Neural cell (in vitro differentiated cells): Measurements from ENCODE around the gene MRPS6. TPM values are rescaled to one million over a fixed set of nuclear protein-coding genes. Genes with fewer than 3 reads are reported as not detected.

ENCODE experiments used
- H2AFZ ChIP-seq: fragments of 200-600, 300-800 bp; sonication (generic), shearing (Covaris generic); 2 replicates; pipeline ENCODE4 v1.6.0; 2014; ENCODE audit warnings: low read depth, mild to moderate bottlenecking, antibody characterized with exemption, low read length, moderate library complexity
- H3F3A ChIP-seq: fragments of 200-600 bp; shearing (Covaris generic); 2 replicates; pipeline ENCODE4 v1.6.1; 2016; ENCODE audit warnings: mild to moderate bottlenecking, moderate library complexity, mixed read lengths, antibody characterized with exemption, low read length; ENCODE audit not compliant: insufficient read depth, poor library complexity, severe bottlenecking
- H3K27ac ChIP-seq: fragments of 200-600, 300-800 bp; sonication (generic), shearing (Covaris generic); 2 replicates; pipeline ENCODE4 v1.5.1; 2014; ENCODE audit warnings: mild to moderate bottlenecking, low read length, moderate library complexity
- H3K27me3 ChIP-seq: fragments of 300-800, 200-600 bp; sonication (generic), shearing (Covaris generic); 2 replicates; pipeline ENCODE4 v1.6.0; 2014; ENCODE audit warnings: mild to moderate bottlenecking, low read depth, low read length, moderate library complexity; ENCODE audit not compliant: insufficient read depth
- H3K36me3 ChIP-seq: fragments of 300-800, 200-600 bp; sonication (generic), shearing (Covaris generic); 2 replicates; pipeline ENCODE4 v1.5.1; 2014; ENCODE audit warnings: mild to moderate bottlenecking, antibody characterized with exemption, low read length, moderate library complexity; ENCODE audit not compliant: insufficient read depth
- H3K4me2 ChIP-seq: fragments of 300-800, 200-600 bp; sonication (generic), shearing (Covaris generic); 2 replicates; pipeline ENCODE4 v1.6.0; 2014; ENCODE audit warnings: mild to moderate bottlenecking, low read length
- H3K4me3 ChIP-seq: fragments of 300-800, 200-600 bp; sonication (generic), shearing (Covaris generic); 2 replicates; pipeline ENCODE4 v1.5.1; 2014; ENCODE audit warnings: mild to moderate bottlenecking, low read length, moderate library complexity
- H3K79me2 ChIP-seq: fragments of 200-600 bp; shearing (Covaris generic); replicated peaks from 2 replicates; pipeline ENCODE4 v1.6.0; 2014; ENCODE audit warnings: mild to moderate bottlenecking, low read length, moderate library complexity; ENCODE audit not compliant: insufficient read depth
- H3K9ac ChIP-seq: fragments of 300-800, 200-600 bp; sonication (generic), shearing (Covaris generic); 2 replicates; pipeline ENCODE4 v1.6.1; 2016; ENCODE audit warnings: mild to moderate bottlenecking, low read length, mixed read lengths
- H3K9me2 ChIP-seq: fragments of 200-600 bp; shearing (Covaris generic); 2 replicates; pipeline ENCODE4 v1.6.1; 2016; ENCODE audit warnings: mild to moderate bottlenecking, low read length, mixed read lengths; ENCODE audit not compliant: insufficient read depth
- H3K9me3 ChIP-seq: fragments of 200-600, 300-800 bp; sonication (generic), shearing (Covaris generic); 2 replicates; pipeline ENCODE4 v1.6.1; 2016; ENCODE audit warnings: mild to moderate bottlenecking, mixed run types, low read length, moderate library complexity, mixed read lengths
- H4K20me1 ChIP-seq: fragments of 200-600 bp; shearing (Covaris generic); 2 replicates; pipeline ENCODE4 v1.6.1; 2016; ENCODE audit warnings: mild to moderate bottlenecking, mixed run types; ENCODE audit not compliant: insufficient read depth
- CTCF ChIP-seq: fragments of 450-650 bp; IDR thresholded peaks from 2 replicates; pipeline ENCODE4 v1.5.1; 2014; ENCODE audit warnings: antibody characterized with exemption, mild to moderate bottlenecking, moderate library complexity; ENCODE audit not compliant: poor library complexity, severe bottlenecking
- EP300 ChIP-seq: fragments of 450-650 bp; conservative IDR thresholded peaks from 2 replicates; pipeline ENCODE4 v1.6.1; 2014; ENCODE audit warnings: antibody characterized with exemption, mild to moderate bottlenecking, moderate library complexity; ENCODE audit not compliant: poor library complexity, severe bottlenecking
- EZH2 ChIP-seq: fragments of 200-600, 300-800 bp; shearing (Covaris generic), sonication (generic); IDR thresholded peaks from 2 replicates; pipeline ENCODE4 v1.6.1; 2014; ENCODE audit warnings: antibody characterized with exemption, low read length, borderline replicate concordance, mild to moderate bottlenecking; ENCODE audit not compliant: insufficient read depth, poor library complexity, severe bottlenecking
- MXI1 ChIP-seq: fragments of 450-650 bp; conservative IDR thresholded peaks from 2 replicates; pipeline ENCODE4 v1.6.1; 2014; ENCODE audit warnings: antibody characterized with exemption, mild to moderate bottlenecking; ENCODE audit not compliant: poor library complexity, severe bottlenecking
- POLR2AphosphoS5 ChIP-seq: IDR thresholded peaks from 2 replicates; pipeline ENCODE4 v1.6.1; 2012
- RAD21 ChIP-seq: fragments of 450-650 bp; conservative IDR thresholded peaks from 2 replicates; pipeline ENCODE4 v1.6.1; 2014; ENCODE audit warnings: antibody characterized with exemption, mild to moderate bottlenecking, moderate library complexity
- SMC3 ChIP-seq: fragments of 450-650 bp; conservative IDR thresholded peaks from 2 replicates; pipeline ENCODE4 v1.6.1; 2014; ENCODE audit warnings: antibody characterized with exemption, mild to moderate bottlenecking, moderate library complexity; ENCODE audit not compliant: poor library complexity
- TAF1 ChIP-seq: IDR thresholded peaks from 2 replicates; pipeline ENCODE4 v1.6.1; 2012; ENCODE audit warnings: low read depth
- polyA plus RNA-seq: library from polyadenylated mRNA; depleted of rRNA; stranded (reverse); fragments of >200 nt; gene quantifications from 2 replicates; pipeline ENCODE4 v1.2.3, GENCODE V29; 2014
- TF ChIP-seq, protein P1 (sequence below): IDR thresholded peaks from 2 replicates; pipeline ENCODE4 v1.6.1; 2012; ENCODE audit warnings: borderline replicate concordance

Gene MRPS6
- polyA plus RNA-seq, 1 donor from 2014 or later: 70.1 TPM

DNA sequence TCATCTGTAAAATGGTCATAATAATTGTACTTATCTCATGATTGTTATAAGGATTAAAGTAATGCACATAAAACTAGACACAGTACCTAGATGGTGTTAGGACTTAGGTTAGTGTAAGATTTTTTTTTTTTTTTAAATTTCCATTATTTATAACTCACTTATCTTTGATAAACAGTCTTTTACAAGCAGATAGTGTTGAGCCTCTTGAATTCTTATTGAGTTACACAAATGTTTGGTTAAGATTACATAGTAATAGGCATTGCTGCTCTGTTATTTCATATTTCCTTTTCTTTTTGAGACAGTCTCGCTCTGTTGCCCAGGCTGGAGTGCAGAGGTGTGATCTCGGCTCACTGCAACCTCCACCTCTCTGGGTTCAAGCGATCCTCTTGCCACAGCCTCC is 15.4 kb downstream of the MRPS6 start:
- no peaks in the 10 kb centered on the region for H4K20me1 ChIP-seq
- no peak overlapping the region for H3K27ac ChIP-seq
- no peaks in the 10 kb centered on the region for H3K36me3 ChIP-seq
- TF ChIP-seq EP300: no peak
- TF ChIP-seq CTCF: no peak
- TF ChIP-seq POLR2AphosphoS5: no peak
- TF ChIP-seq TAF1: no peak
- TF ChIP-seq, protein P1, sequence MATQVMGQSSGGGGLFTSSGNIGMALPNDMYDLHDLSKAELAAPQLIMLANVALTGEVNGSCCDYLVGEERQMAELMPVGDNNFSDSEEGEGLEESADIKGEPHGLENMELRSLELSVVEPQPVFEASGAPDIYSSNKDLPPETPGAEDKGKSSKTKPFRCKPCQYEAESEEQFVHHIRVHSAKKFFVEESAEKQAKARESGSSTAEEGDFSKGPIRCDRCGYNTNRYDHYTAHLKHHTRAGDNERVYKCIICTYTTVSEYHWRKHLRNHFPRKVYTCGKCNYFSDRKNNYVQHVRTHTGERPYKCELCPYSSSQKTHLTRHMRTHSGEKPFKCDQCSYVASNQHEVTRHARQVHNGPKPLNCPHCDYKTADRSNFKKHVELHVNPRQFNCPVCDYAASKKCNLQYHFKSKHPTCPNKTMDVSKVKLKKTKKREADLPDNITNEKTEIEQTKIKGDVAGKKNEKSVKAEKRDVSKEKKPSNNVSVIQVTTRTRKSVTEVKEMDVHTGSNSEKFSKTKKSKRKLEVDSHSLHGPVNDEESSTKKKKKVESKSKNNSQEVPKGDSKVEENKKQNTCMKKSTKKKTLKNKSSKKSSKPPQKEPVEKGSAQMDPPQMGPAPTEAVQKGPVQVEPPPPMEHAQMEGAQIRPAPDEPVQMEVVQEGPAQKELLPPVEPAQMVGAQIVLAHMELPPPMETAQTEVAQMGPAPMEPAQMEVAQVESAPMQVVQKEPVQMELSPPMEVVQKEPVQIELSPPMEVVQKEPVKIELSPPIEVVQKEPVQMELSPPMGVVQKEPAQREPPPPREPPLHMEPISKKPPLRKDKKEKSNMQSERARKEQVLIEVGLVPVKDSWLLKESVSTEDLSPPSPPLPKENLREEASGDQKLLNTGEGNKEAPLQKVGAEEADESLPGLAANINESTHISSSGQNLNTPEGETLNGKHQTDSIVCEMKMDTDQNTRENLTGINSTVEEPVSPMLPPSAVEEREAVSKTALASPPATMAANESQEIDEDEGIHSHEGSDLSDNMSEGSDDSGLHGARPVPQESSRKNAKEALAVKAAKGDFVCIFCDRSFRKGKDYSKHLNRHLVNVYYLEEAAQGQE: no peak
- TF ChIP-seq EZH2: no peak
- TF ChIP-seq MXI1: no peak
- TF ChIP-seq SMC3: no peak
- no peak for TF ChIP-seq RAD21
- no peak overlapping the region for H3K4me2 ChIP-seq
- no peaks in the 10 kb centered on the region for H3K9me3 ChIP-seq
- no peak overlapping the region for H2AFZ ChIP-seq
- H3K9me2 ChIP-seq: no peaks in the 10 kb centered on the region
- no peaks in the 10 kb centered on the region for H3F3A ChIP-seq
- peaks cover 49% of the 10 kb centered on the region for H3K79me2 ChIP-seq
- H3K27me3 ChIP-seq: no peaks in the 10 kb centered on the region
- H3K4me3 ChIP-seq: no peak overlapping the region
- H3K9ac ChIP-seq: no peak overlapping the region

DNA sequence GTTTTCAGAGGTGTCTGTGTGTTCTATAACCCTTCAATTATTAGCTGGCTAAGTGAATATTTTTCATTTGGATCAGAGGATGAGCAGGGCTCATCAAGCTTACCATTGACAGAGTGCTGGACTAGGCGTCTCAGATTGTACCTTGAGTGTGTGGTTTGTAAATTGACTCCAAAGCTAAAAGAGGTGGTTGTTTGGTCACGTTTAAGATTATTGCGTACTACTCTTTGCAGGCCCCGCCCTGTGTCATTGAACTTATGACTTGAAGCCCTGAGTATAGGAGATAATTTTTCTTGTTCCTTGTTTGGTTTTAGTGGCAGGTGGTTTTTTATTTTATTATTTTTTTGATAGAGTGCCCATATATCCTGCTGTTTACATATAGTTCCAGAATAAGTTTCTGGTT is 17.7 kb downstream of the MRPS6 start:
- Histone ChIP-seq H3K27me3 (no peaks in the 10 kb centered on the region), H3K27ac (no peak overlapping the region), H3F3A (no peaks in the 10 kb centered on the region), H3K9ac (no peak overlapping the region), H3K4me3 (no peak overlapping the region), H3K79me2 (peaks cover 38% of the 10 kb centered on the region), H4K20me1 (no peaks in the 10 kb centered on the region), H3K36me3 (no peaks in the 10 kb centered on the region), H2AFZ (no peak overlapping the region), H3K4me2 (no peak overlapping the region), H3K9me2 (no peaks in the 10 kb centered on the region), H3K9me3 (no peaks in the 10 kb centered on the region)
- TF ChIP-seq, protein P1: no peak
- TF ChIP-seq EZH2 (no peak), EP300 (no peak), POLR2AphosphoS5 (no peak), MXI1 (no peak), RAD21 (no peak), SMC3 (no peak), TAF1 (no peak), CTCF (no peak)
